IMR-90 (cell line): Measurements from ENCODE around the gene PSMD12. TPM values are rescaled to one million over a fixed set of nuclear protein-coding genes. Genes with fewer than 3 reads are reported as not detected.

Experiments used
- ATAC-seq: fragments of 200-7000 bp; cut with Tn5 transposase; 2 replicates; pipeline ENCODE4 v1.9.1; 2020; ENCODE audit warnings: low read depth, mild to moderate bottlenecking, moderate library complexity
- BruUV-seq: library from RNA; stranded (reverse); fragments of 400-500 nt; replicated peaks from 2 replicates; lab custom pipeline; 2021; lab: Mats Ljungman, UMichigan
- CTCF ChIA-PET: fragments of 300-600 bp; formaldehyde crosslinking; extraction: SDS; loops from one replicate; lab custom pipeline; 2021; ENCODE audit warnings: antibody characterized with exemption; lab: Yijun Ruan, JAX
- POLR2A ChIA-PET: fragments of 300-600 bp; sonication (Branson Sonifier 250); formaldehyde crosslinking; loops from one replicate; lab custom pipeline; 2022; ENCODE audit warnings: antibody characterized with exemption; ENCODE audit not compliant: unreplicated experiment; lab: Charles Lee
- DNase-seq: peaks from one replicate; pipeline ENCODE4 v3.0.0; 2013
- H2AFZ ChIP-seq: replicated peaks from 2 replicates; pipeline ENCODE3; 2013; ENCODE audit warnings: low read length, mild to moderate bottlenecking; ENCODE audit not compliant: poor library complexity
- H2AK5ac ChIP-seq: 2 replicates; pipeline ENCODE4 v1.6.1; 2013; ENCODE audit warnings: low read depth, low read length, inconsistent platforms
- H2AK9ac ChIP-seq: replicated peaks from 2 replicates; pipeline ENCODE3; 2013; ENCODE audit warnings: mild to moderate bottlenecking, low read depth, low read length, moderate library complexity; ENCODE audit not compliant: poor library complexity
- H2BK120ac ChIP-seq: 2 replicates; pipeline ENCODE4 v1.6.1; 2013; ENCODE audit warnings: low read depth, low read length, inconsistent platforms
- H2BK15ac ChIP-seq: 3 replicates; pipeline ENCODE4 v1.6.1; 2013; ENCODE audit warnings: low read depth, low read length, inconsistent platforms
- H2BK20ac ChIP-seq: 2 replicates; pipeline ENCODE4 v1.6.1; 2013; ENCODE audit warnings: low read depth, mild to moderate bottlenecking, inconsistent platforms, low read length, moderate library complexity
- H2BK5ac ChIP-seq: 2 replicates; pipeline ENCODE4 v1.6.1; 2013; ENCODE audit warnings: mild to moderate bottlenecking, low read depth, low read length, inconsistent platforms; ENCODE audit not compliant: poor library complexity, severe bottlenecking
- H3K14ac ChIP-seq: replicated peaks from 2 replicates; pipeline ENCODE4 v1.6.1; 2013; ENCODE audit warnings: low read depth, low read length, inconsistent platforms
- H3K18ac ChIP-seq: 2 replicates; pipeline ENCODE4 v1.6.1; 2013; ENCODE audit warnings: low read depth, low read length, control low read depth
- H3K23ac ChIP-seq: 2 replicates; pipeline ENCODE4 v1.6.1; 2013; ENCODE audit warnings: low read depth, low read length, inconsistent platforms
- H3K27ac ChIP-seq: 2 replicates; pipeline ENCODE4 v1.5.1; 2013; ENCODE audit warnings: mild to moderate bottlenecking, control low read depth, low read length; ENCODE audit not compliant: insufficient read depth
- H3K27me3 ChIP-seq: 2 replicates; pipeline ENCODE4 v1.6.1; 2013; ENCODE audit warnings: low read length; ENCODE audit not compliant: control insufficient read depth, insufficient read depth
- H3K36me3 ChIP-seq: 2 replicates; pipeline ENCODE4 v1.6.1; 2013; ENCODE audit warnings: low read length, mixed read lengths; ENCODE audit not compliant: control insufficient read depth, insufficient read depth
- H3K4ac ChIP-seq: 2 replicates; pipeline ENCODE4 v1.6.1; 2013; ENCODE audit warnings: low read depth, low read length, inconsistent platforms
- H3K4me1 ChIP-seq: 2 replicates; pipeline ENCODE4 v1.6.1; 2013; ENCODE audit warnings: low read length, mixed read lengths; ENCODE audit not compliant: control insufficient read depth, insufficient read depth
- H3K4me2 ChIP-seq: 2 replicates; pipeline ENCODE4 v1.6.1; 2013; ENCODE audit warnings: low read depth, mild to moderate bottlenecking, control low read depth, low read length, moderate library complexity
- H3K4me3 ChIP-seq: 2 replicates; pipeline ENCODE4 v1.5.1; 2013; ENCODE audit warnings: low read depth, mild to moderate bottlenecking, control low read depth, low read length, moderate library complexity; ENCODE audit not compliant: insufficient read depth
- H3K56ac ChIP-seq: 2 replicates; pipeline ENCODE4 v1.6.1; 2013; ENCODE audit warnings: low read length, inconsistent platforms; ENCODE audit not compliant: insufficient read depth; ENCODE audit errors: extremely low read depth
- H3K79me1 ChIP-seq, 2 experiments: 2 replicates each; pipeline ENCODE4 v1.6.1; 2013; ENCODE audit warnings: low read length in 2 of 2, inconsistent platforms in 1 of 2, low read depth in 1 of 2
- H3K9ac ChIP-seq: 2 replicates; pipeline ENCODE4 v1.6.1; 2013; ENCODE audit warnings: low read depth, low read length, control low read depth
- H3K9me1 ChIP-seq: 2 replicates; pipeline ENCODE4 v1.6.1; 2013; ENCODE audit warnings: low read length, inconsistent platforms; ENCODE audit not compliant: insufficient read depth
- H3K9me3 ChIP-seq: 2 replicates; pipeline ENCODE4 v1.6.1; 2013; ENCODE audit warnings: low read length; ENCODE audit not compliant: control insufficient read depth, insufficient read depth
- H4K20me1 ChIP-seq: 2 replicates; pipeline ENCODE4 v1.6.1; 2013; ENCODE audit warnings: low read length, inconsistent platforms; ENCODE audit not compliant: insufficient read depth
- H4K5ac ChIP-seq: 2 replicates; pipeline ENCODE4 v1.6.1; 2013; ENCODE audit warnings: mild to moderate bottlenecking, low read depth, low read length, control low read depth
- H4K8ac ChIP-seq, 2 experiments: 2 replicates each; pipeline ENCODE4 v1.6.1; 2013; ENCODE audit warnings: low read depth in 2 of 2, low read length in 2 of 2, control low read depth in 1 of 2, inconsistent platforms in 1 of 2
- H4K91ac ChIP-seq: 2 replicates; pipeline ENCODE4 v1.6.1; 2013; ENCODE audit warnings: low read depth, low read length, inconsistent platforms; ENCODE audit not compliant: insufficient read depth
- BHLHE40 ChIP-seq: fragments of 150-350 bp; IDR thresholded peaks from 2 replicates; pipeline ENCODE4 v1.6.1; 2016; ENCODE audit warnings: mild to moderate bottlenecking, low read depth, low read length
- CEBPB ChIP-seq: IDR thresholded peaks from 2 replicates; pipeline ENCODE4 v1.6.1; 2012; ENCODE audit warnings: low read depth, low read length, improper control_type of control experiment
- CHD1 ChIP-seq: IDR thresholded peaks from 2 replicates; pipeline ENCODE4 v1.6.1; 2012; ENCODE audit warnings: low read depth, low read length, improper control_type of control experiment
- CTCF ChIP-seq: conservative IDR thresholded peaks from 2 replicates; pipeline ENCODE4 v1.5.1; 2012; ENCODE audit warnings: mild to moderate bottlenecking, low read depth, low read length, improper control_type of control experiment
- ELK1 ChIP-seq: fragments of 150-350 bp; IDR thresholded peaks from 2 replicates; pipeline ENCODE4 v1.6.1; 2016; ENCODE audit warnings: low read depth, mild to moderate bottlenecking, low read length, moderate library complexity, borderline replicate concordance
- MAFK ChIP-seq: IDR thresholded peaks from 2 replicates; pipeline ENCODE4 v1.6.1; 2012; ENCODE audit warnings: low read depth, low read length, improper control_type of control experiment
- MAZ ChIP-seq: IDR thresholded peaks from 2 replicates; pipeline ENCODE4 v1.6.1; 2012; ENCODE audit warnings: low read depth, mild to moderate bottlenecking, low read length, improper control_type of control experiment, moderate library complexity, borderline replicate concordance
- MXI1 ChIP-seq: IDR thresholded peaks from 2 replicates; pipeline ENCODE4 v1.6.1; 2012; ENCODE audit warnings: low read depth, mild to moderate bottlenecking, low read length, moderate library complexity, borderline replicate concordance
- NFE2L2 ChIP-seq: fragments of 150-350 bp; IDR thresholded peaks from 2 replicates; pipeline ENCODE4 v1.6.1; 2016; ENCODE audit warnings: low read depth, mild to moderate bottlenecking, low read length
- RAD21 ChIP-seq: IDR thresholded peaks from 2 replicates; pipeline ENCODE4 v1.6.1; 2012; ENCODE audit warnings: low read length, improper control_type of control experiment
- RCOR1 ChIP-seq: IDR thresholded peaks from 2 replicates; pipeline ENCODE4 v1.6.1; 2012; ENCODE audit warnings: mild to moderate bottlenecking, low read length, improper control_type of control experiment; ENCODE audit not compliant: insufficient replicate concordance
- RFX5 ChIP-seq: IDR thresholded peaks from 2 replicates; pipeline ENCODE4 v1.8.0; 2012; ENCODE audit warnings: low read depth, mild to moderate bottlenecking, low read length, moderate library complexity
- USF2 ChIP-seq: fragments of 150-350 bp; IDR thresholded peaks from 2 replicates; pipeline ENCODE4 v1.6.1; 2017; ENCODE audit warnings: mild to moderate bottlenecking, antibody characterized with exemption, low read length, low read depth
- WGBS, 2 experiments: methylation state at CpG; one replicate each; pipeline versions ENCODE4 v1.1.5 to v1.1.7; 2013; ENCODE audit warnings: missing lambda C conversion rate in 2 of 2; ENCODE audit not compliant: insufficient read length in 1 of 2; ENCODE audit errors: extremely low coverage in 2 of 2; 5-methylcytosine and 5-hydroxymethylcytosine counted together
- dilution Hi-C: fragments of 300-500 bp; cut with HindIII; formaldehyde crosslinking; loops from one replicate; pipeline ENCODE4 v1.14.3; 2018; ENCODE audit warnings: low sequenced_read_pairs; ENCODE audit not compliant: unreplicated experiment
- in situ Hi-C: fragments of 300-500 bp; cut with MboI; formaldehyde crosslinking; loops from 3 replicates; pipeline ENCODE4 v1.14.3; 2019; ENCODE audit warnings: low sequenced_read_pairs, inconsistent platforms, mixed read lengths
- intact Hi-C: fragments of 100-400 bp; cut with micrococcal nuclease; formaldehyde crosslinking; loops from 2 replicates; pipeline ENCODE4 v1.10.0; 2022
- polyA plus RNA-seq, 3 experiments: library from polyadenylated mRNA; depleted of rRNA; stranded (reverse); fragments of >200 nt; gene quantifications; 2 replicates each; pipeline ENCODE4 v1.2.3, GENCODE V29; 2012; ENCODE audit warnings: low replicate concordance in 1 of 3
- total RNA-seq: library from RNA; depleted of rRNA; stranded (reverse); fragments of >200 nt; gene quantifications from 2 replicates; pipeline ENCODE4 v1.2.3, GENCODE V29; 2012

Gene PSMD12
- total and polyA plus RNA-seq, 2 of the 4 experiments (the other 2 are of a cell fraction): 17.9 to 39.7 TPM

- ChIA-PET CTCF (no interaction called here), POLR2A (no interaction called here)
- no TSS peak for BruUV-seq
- Histone ChIP-seq H4K8ac (no peak overlapping the region), H3K79me1 (no peaks in the 10 kb centered on the region), H2AK5ac (no peak overlapping the region), H3K23ac (no peak overlapping the region), H2BK5ac (no peak overlapping the region), H4K5ac (no peak overlapping the region), H4K20me1 (no peaks in the 10 kb centered on the region), H3K18ac (no peak overlapping the region), H3K14ac (no peak overlapping the region), H3K4ac (no peak overlapping the region), H3K27ac (no peak overlapping the region), H2BK120ac (no peak overlapping the region), H3K36me3 (no peaks in the 10 kb centered on the region), H3K9ac (no peak overlapping the region), H2AK9ac (no peak overlapping the region), H2BK20ac (no peak overlapping the region), H3K4me1 (no peaks in the 10 kb centered on the region), H4K91ac (no peak overlapping the region), H3K9me3 (no peaks in the 10 kb centered on the region), H3K4me3 (no peak overlapping the region), H3K4me2 (no peak overlapping the region), H3K56ac (no peak overlapping the region), H3K9me1 (no peaks in the 10 kb centered on the region), H3K27me3 (no peaks in the 10 kb centered on the region; the same call in 1 of the 2 replicates), H2AFZ (no peak overlapping the region), H2BK15ac (no peak overlapping the region)
- 100% methylated on average over 1 of the region's 6 CpGs; no CpG with 5 or more reads in 1 of the 2 experiments for WGBS, 2 experiments
- dilution Hi-C loops (no loop called here), in situ Hi-C loops (no loop called here), intact Hi-C loops (no loop called here)
- TF ChIP-seq BHLHE40: no peak
- no peak for TF ChIP-seq RFX5
- no peak for TF ChIP-seq MXI1
- no peak for TF ChIP-seq RAD21
- TF ChIP-seq USF2: no peak
- TF ChIP-seq ELK1: no peak
- no peak for TF ChIP-seq MAFK
- no peak for TF ChIP-seq NFE2L2
- no peak for TF ChIP-seq CHD1
- no peak for TF ChIP-seq CTCF
- TF ChIP-seq CEBPB: no peak
- no peak for TF ChIP-seq MAZ
- no peak for TF ChIP-seq RCOR1
- no peak for DNase-seq
- ATAC-seq: no peak
Measured at GRCh38 chr17:67312265-67312664, 54.1 kb downstream of the PSMD12 start.
